GM21529 (cell line): ENCODE data around the gene ATP6V0C.
"Not testable (repeated sequence)": the region's sequence is repeated elsewhere in the genome, so short reads cannot be mapped to it uniquely, and the experiment has no call there.

Source experiments
- ATAC-seq: cut with Tn5 transposase; IDR thresholded peaks from one replicate; pipeline ENCODE4 v1.9.1; 2021; ENCODE audit not compliant: unreplicated experiment

Gene ATP6V0C

GRCh38 chr16:2527071-2527783, 13.5 kb downstream of the ATP6V0C start:
- no peak for ATAC-seq

- no peak for ATAC-seq
Measured at GRCh38 chr16:2527784-2528100, 14.0 kb downstream of the ATP6V0C start.

- ATAC-seq = no peak
Measured at GRCh38 chr16:2528161-2529060, 14.7 kb downstream of the ATP6V0C start.

GRCh38 chr16:2529061-2529931, 15.5 kb downstream of the ATP6V0C start:
- no peak for ATAC-seq

- ATAC-seq = no peak
Measured at GRCh38 chr16:2529961-2530628, 16.3 kb downstream of the ATP6V0C start.

GRCh38 chr16:2530629-2531318, 17.0 kb downstream of the ATP6V0C start:
- no peak for ATAC-seq

- ATAC-seq = no peak
Measured at GRCh38 chr16:2531371-2531695, 17.6 kb downstream of the ATP6V0C start, which contains the start of gene CEMP1. Gene CEMP1 (minus strand): TSS chr16:2531408. CDS start chr16:2531073, 335 bp downstream.

- peak; percentile 80 for ATAC-seq
Measured at GRCh38 chr16:2531696-2532493, 18.1 kb downstream of the ATP6V0C start.

GRCh38 chr16:2532494-2533141, 18.9 kb downstream of the ATP6V0C start:
- no peak for ATAC-seq

- ATAC-seq = not testable (repeated sequence)
Measured at GRCh38 chr16:2533142-2533755, 19.5 kb downstream of the ATP6V0C start.

GRCh38 chr16:2533912-2534311, 20.2 kb downstream of the ATP6V0C start:
- ATAC-seq = no peak

- not testable (repeated sequence) for ATAC-seq
Measured at GRCh38 chr16:2534335-2534734, 20.6 kb downstream of the ATP6V0C start.

- ATAC-seq = no peak
Measured at GRCh38 chr16:2535625-2536013, 21.9 kb downstream of the ATP6V0C start.

GRCh38 chr16:2537451-2538379, 24.0 kb downstream of the ATP6V0C start, which contains the start of gene PDPK1:
Gene PDPK1 (plus strand): TSS chr16:2538021. CDS start chr16:2538113, 92 bp downstream.
- peak; percentile 80 for ATAC-seq

- ATAC-seq = not testable (repeated sequence)
Measured at GRCh38 chr16:2539192-2539844, 25.6 kb downstream of the ATP6V0C start.

GRCh38 chr16:2539845-2540458, 26.2 kb downstream of the ATP6V0C start:
- ATAC-seq = not testable (repeated sequence)
